HG03025 (cell line): ENCODE measurements around the gene KCTD13.

Experiments
- ATAC-seq: cut with Tn5 transposase; IDR thresholded peaks from one replicate; pipeline ENCODE4 v1.9.1; 2021; ENCODE audit warnings: mild to moderate bottlenecking, moderate library complexity; ENCODE audit not compliant: unreplicated experiment, low FRiP score

The KCTD13 gene

DNA sequence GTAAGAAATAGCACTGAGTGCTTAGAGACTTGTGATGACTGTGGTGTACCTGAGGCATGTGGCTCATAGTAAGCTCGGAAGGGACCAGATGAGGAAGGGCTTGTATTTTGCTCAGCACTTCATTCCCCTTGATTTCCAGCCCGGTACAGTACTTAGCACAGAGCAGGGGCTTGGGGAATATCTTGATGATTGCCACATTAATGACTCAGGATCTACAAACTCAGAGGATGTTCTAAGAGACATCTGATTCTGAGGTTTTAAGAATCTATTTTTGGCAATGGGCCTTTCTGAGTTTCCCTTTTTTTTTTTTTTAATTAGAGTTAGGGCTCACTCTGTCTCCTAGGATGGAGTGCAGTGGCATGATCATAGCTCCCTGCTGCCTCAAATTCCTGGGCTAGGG, 16.6 kb downstream of the KCTD13 start:
- ATAC-seq: no peak

DNA sequence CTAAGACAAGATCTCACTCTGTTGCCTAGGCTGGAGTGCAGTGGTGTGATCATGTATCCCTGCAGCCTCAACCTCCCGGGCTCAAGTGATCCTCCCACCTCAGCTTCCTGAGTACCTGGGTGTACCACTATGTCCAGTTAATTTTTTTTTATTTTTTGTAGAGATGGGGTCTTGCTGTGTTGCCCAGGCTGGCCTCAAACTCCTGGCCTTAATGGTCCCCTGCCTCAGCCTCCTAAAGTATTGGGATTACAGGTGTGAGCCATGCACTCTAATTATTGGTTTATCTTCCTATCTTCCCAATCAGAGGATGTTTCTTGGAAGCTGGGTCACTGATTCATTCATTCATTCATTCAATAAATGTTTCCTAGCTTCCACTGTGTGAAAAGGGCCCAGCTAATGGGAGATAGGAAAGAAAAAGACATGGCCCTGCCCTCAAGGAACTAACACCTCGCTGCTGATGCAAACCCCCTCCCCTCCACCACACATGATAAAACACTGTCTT, 17.3 kb downstream of the KCTD13 start:
- ATAC-seq: no peak

DNA sequence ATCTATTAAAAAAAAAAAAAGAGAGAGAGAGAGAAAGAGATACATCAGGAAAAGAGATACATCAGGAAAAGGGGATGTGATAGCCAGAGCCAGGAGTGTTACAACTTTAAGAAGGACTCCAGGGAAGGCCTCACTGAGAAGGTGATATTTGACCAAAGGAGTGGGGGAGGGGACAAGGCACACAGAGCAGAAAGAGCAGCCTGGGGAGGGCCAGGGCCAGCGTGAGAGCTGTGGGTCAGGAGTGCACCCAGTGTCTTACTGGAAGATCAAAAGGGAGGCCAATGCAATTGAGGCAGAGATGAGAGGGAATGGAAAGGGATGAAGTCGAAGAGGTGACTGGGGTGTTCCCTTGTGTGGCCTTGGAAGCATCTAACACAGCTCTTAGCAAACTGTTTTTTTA, 18.1 kb downstream of the KCTD13 start:
- no peak for ATAC-seq

DNA sequence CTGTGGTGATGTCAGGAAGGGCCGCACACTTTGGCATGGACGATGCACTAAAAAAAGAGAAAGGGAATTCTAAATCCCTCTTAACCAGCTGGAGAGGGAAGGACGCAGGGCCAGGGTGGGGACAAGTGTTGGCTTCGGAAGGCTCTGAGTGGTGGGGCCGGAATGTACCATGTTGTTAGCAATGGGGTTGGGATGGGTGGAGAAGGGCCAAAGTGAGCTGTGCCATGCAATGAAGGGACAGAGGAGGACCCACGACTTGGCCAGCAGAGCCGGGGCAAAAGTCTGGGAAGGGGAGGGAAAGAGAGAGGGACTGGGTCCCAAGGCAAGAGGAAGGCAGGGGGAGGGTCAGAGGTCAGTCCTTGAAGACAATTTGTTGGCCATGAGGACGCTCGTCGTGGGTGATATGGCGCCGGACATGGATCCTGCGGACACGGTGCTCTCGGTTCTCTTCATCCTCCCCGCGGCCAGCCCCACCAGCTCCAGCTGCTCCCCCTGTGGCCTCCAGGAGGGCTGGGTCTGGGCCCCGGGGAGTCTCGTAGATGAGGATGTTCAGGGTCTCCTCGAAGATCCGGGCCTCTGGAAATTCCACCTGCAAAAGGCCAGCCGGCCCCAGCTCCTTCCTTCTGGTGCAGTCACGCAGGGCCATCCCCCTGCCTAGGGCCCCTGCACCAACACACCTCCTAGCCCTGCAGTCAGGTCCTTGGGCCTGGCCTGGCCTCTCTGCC, 19.3 kb downstream of the KCTD13 start:
- ATAC-seq: no peak

DNA sequence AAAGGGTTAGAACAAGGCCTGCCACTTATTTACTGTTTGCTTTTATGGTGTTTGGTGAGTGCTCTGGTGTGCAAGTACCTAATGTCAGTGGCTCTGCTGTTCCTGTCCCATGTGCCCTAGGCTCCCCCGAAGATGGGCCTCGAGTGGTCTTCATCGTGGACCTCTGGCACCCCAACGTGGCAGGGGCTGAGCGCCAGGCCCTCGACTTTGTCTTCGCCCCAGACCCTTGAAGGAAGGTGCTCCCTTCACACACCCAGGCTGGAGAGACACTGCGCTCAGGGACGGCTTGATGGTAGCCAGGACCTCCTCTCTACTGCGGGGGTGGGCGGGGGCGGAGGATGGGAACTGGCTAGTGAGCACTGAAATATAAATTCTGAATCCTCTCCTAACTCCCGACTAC, 20.4 kb downstream of the KCTD13 start:
- no peak for ATAC-seq

DNA sequence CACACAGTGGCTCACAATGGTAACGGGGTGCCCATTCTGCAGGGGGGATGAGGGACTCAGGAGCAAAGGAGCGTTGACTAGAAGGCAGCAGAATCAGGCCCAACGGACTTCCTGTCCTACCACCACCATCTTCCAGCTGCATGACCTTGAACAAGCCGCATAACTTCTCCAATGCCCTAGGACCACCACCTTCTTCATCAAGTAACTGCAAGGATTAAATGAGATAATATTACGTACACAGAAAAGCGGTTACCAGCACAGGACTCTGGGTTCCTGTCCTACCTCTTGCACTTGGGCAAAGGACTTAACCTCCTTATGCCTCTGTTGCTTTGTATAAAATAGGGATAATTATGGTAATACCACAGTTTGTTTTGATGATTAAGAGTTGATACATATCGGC, 21.1 kb downstream of the KCTD13 start:
- ATAC-seq: no peak

DNA sequence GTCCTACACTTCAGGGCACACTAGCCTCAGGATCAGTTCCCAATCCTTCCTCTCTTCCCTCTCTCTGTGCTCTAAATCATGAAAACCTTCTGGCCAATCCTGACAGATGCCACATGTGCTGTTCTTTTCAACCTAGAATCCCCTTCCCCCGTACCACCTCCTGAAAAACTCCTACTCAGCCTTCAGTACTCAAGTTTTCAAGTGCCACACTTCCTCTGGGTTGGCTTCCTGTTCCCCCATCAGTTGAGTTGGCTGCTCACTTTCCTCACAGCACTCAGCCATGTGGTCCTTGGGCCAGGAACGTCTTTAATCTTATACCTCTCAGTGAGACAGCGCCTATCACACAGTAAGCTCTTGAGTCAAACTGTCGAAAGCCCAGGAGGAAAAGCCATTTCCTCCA, 22.4 kb downstream of the KCTD13 start:
- no peak for ATAC-seq

DNA sequence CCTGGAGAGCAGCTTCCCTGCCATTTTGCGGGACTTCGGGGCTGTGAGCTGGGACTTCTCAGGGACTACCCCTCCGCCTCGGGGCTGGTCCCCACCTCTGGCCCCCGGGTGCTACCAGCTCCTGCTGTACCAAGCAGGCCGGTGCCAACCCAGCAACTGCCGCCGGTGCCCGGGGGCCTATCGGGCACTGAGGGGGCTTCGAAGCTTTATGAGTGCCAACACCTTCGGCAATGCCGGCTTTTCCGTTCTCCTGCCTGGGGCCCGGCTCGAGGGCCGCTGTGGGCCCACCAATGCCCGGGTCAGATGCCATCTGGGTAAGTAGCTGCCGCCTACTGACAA, 24.4 kb downstream of the KCTD13 start:
- no peak for ATAC-seq

DNA sequence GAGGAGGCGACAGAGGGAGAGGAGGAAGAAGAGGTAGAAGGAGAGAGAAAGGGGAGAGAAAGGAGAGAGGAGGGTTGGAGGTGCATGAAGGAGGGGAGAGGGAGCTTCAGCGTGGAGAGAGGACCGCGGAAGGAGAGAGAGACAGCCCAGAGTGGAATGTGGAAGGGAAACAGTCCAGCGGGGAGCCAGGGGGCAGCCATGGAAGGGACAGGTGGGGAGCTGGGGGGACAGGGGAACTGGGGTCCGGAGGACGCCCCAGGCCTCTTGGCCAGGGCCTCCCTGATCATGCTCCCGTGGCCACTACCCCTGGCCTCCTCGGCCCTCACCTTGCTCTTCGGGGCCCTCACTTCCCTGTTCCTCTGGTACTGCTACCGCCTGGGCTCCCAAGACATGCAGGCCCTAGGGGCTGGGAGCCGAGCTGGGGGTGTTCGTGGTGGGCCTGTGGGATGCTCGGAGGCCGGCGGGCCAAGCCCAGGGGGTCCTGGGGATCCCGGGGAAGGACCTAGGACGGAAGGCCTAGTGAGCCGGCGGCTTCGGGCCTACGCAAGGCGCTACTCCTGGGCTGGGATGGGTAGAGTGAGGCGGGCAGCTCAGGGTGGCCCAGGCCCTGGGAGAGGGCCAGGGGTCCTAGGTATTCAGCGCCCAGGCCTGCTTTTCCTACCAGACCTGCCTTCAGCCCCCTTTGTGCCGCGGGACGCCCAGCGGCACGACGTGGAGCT, 25.0 kb downstream of the KCTD13 start:
- no peak for ATAC-seq

DNA sequence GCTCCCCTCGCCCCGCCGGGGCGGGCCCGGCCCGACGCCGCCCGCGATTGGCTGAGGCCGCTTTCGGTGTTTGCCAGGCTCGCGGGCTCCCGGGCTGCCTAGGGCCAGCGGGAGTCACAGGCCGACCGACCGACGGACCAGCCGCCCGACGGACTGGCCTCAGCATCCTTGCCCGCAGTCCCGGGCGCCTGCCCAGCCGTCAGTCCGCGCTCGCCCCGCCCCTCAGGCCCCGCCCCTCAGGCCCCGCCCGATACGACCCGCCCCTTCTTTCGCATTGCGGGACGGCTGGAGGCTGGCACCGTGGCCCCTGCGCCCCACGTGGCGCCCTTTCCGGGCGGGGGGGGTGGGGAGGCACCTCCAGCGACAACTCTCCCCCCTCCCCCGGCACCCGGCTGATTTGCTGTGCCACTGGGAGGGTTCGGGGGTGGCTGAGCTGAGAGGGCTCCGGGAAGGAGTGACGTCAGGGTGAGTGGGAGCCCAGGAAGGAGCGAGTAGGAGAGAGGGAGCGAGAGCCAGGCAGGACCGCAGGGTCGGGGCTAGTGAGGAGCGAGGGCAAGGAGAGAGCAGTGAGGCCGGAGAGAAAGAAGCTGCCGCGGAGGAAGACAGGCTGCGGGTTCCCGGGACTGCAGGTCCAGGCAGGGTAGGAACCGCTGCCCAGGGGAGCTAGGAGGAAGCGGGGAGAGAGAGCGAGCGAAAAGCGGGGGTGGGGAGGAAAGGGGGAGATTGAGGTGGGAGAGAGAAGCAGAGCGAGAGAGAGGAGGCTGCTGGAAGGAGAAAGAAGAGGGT, 25.7 kb downstream of the KCTD13 start, which contains the start of gene ASPHD1:
TSS of gene ASPHD1 (plus strand) at position 387 of the 786 bp plus-strand sequence. CDS start 484 bp downstream, outside the sequence.
- peak; percentile 50 for ATAC-seq

DNA sequence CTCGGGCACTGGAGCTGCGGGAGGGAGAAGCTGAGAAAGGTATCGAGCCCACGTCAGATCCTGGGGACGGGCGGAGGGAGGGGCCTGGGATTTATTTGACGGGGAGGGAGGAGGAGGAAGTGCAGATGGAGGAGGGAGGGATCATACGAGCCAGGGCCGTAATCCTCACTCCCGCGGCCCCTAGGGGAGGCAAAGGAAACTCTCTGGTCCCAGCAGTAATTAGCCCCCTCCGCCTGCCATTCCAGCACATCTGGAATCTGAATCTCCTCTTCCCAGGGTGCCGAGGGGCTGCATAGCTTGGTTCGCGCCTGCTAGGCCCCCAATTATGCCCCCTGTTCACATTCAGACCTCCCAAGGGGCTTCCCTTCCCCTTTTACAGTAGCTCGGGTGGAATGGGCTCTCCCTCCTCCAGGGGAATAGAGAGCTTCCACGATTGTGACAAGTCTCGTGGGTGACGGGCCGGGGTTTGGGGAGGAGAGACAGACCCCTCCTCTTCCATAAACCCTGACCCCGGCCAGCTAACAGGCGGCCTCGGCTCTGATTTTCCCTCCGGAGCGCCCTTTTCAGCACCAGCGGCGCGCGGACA, 26.4 kb downstream of the KCTD13 start, which contains the start of gene SEZ6L2:
TSS of gene SEZ6L2 (minus strand) at position 35 of the 586 bp plus-strand sequence. CDS start 531 bp downstream, outside the sequence.
- no peak for ATAC-seq

DNA sequence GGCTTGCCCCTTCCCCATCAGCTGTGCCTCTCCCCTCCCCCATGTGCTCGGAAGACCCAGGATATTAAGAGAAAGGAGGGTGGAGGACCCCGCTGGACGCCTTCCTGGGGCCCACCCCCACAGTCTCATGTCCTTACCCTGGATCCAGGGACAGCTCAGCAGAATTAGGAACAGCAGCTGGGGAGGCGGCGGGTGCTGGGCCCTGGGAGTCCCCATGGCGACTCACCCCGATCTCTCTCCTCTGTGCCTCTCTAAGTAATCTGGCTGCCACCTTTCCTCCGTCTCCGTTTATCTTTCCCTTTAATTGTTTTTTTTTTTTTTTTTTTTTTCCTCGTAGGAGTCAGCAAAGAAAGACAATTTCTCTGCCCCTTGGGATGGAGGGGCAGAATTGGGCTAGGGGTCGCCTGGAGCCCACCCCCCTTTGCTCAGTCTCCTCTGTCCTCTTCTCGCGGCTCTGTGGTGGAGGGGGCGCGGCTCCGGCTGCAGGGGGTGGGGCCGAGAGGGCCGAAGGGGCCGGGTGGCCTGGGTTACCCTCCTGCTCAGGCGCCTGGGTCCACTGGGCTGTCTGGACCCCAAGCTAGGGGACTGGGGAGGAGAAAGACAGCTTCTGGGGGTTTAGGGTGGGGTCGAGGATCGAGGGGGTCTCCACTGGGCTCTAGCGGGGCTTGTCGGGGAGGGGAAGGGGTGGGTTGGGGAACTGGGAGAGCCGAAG, 27.1 kb downstream of the KCTD13 start:
- no peak for ATAC-seq

DNA sequence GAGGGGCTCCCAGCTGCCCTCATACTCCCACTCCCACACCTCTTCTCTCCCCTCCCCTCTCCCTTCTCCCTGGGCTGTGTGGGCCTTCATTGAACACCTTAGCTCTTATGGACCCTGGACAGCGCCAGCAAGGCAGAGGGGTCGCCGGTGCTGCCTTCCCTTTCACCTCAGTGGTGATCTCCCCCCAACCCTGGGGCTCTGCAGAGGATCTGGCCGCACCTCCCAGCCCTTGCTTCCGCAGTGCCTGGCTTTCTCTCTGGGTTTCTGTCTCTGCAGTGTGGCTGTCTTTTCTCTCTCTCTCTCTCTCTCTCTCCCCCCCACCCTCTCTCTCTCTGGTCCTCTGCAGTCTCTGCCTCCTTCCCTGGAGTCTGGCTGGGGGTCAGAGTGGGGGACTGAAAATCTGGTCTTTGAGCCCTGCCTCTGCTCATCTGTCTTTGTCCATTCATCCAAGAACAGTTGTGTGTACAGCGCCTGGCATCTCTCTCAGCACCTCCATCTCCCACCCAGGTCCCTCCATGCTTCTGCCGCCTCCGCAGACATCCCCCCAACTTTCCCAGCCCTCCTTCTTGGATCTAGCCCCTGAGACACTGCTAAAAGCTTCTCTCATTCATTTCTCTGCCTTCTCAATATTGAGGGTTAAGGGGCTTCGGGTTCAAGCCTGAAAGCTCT, 27.8 kb downstream of the KCTD13 start:
- no peak for ATAC-seq

DNA sequence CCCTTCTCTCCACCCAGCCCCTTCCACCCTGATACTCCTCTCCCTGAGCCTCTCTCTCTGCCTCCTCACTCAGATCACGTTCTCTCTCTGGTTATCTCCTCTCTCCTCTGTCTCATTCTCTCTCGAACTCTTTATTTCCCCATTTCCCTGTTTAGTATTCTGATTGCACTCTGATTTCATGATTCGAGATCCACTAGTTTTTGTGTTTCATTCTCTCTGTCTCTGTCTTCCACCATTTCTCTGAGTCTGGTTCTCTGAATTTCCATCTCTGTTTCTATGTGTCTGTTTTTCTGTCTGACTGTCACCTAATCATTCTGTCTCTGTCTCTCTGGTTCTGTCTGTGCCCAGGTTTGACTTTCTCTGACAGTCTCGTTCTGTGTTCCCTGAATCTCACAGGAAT, 28.7 kb downstream of the KCTD13 start:
- ATAC-seq: no peak

DNA sequence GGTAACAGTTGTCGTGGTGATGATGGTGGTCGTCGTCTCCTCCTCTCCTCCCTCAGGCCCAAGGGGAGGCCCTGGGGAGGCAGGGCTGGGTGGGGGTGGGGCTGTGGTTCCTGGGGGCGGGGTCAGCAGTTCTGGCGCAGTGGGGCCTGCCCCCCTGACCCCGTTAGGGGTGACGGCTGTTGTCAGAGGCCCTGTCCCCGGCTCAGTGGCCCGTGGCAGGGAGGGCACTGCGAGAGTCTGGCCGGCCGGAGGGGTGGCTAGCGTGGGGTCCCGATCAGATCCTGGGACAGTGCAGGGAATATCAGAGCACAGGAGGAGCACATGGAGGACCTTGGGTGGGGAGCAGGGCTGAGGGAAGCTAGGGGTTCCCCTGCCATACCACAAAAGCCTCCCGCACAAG, 29.2 kb downstream of the KCTD13 start:
- ATAC-seq: no peak

DNA sequence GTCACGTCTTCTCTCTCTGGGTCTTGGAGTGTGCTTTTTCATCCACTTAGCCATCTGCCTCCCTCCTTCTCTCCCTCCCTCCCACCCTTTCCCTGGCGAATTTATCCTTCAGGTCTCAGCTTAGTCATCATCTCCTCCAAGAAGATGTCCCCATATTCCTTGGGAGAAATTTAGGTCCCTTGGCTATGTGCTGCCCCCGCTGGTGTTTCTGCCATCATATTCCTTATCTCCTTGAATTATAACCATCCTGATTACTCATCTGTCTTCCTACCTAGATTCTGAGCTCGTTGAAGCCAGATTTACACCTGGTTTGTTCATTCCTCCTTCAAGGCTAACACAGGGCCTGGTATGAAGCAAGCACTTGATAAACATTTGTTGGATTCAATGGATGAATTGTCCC, 31.7 kb downstream of the KCTD13 start:
- ATAC-seq: no peak

DNA sequence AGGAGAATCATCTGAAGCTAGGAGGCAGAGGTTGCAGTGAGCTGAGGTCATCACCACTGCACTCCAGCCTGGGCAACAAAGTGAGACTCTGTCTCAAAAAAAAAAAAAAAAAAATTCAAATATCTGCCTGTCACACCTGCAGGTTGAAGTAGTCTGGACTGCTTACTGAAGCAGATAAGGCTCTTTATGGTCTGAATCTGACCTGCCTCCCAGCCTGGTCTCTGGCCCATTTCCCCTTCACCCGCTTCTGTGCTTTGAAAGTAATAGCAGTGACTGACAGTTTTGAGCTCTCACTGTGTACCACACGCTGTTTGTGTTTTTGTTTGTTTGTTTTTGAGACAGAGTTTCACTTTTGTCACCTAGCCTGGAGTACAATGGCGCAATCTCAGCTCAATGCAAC, 32.5 kb downstream of the KCTD13 start:
- no peak for ATAC-seq

DNA sequence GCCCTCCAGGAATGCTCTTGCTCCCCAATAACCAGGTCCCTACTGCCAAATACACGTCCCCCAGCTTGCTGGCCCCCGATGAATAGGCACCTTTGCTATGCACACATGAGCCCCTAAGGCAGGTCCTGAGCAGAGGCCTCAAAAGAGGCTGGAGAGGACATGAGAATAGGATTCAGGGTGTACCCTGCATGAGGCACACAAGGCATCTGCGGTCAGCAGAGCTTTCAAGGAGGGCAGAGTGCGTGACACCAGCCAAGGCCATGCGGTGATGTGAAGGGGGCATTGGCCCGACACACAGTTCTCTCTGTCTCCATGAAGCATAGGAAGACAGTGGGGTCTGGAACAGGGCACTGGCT, 33.6 kb downstream of the KCTD13 start:
- ATAC-seq: no peak

DNA sequence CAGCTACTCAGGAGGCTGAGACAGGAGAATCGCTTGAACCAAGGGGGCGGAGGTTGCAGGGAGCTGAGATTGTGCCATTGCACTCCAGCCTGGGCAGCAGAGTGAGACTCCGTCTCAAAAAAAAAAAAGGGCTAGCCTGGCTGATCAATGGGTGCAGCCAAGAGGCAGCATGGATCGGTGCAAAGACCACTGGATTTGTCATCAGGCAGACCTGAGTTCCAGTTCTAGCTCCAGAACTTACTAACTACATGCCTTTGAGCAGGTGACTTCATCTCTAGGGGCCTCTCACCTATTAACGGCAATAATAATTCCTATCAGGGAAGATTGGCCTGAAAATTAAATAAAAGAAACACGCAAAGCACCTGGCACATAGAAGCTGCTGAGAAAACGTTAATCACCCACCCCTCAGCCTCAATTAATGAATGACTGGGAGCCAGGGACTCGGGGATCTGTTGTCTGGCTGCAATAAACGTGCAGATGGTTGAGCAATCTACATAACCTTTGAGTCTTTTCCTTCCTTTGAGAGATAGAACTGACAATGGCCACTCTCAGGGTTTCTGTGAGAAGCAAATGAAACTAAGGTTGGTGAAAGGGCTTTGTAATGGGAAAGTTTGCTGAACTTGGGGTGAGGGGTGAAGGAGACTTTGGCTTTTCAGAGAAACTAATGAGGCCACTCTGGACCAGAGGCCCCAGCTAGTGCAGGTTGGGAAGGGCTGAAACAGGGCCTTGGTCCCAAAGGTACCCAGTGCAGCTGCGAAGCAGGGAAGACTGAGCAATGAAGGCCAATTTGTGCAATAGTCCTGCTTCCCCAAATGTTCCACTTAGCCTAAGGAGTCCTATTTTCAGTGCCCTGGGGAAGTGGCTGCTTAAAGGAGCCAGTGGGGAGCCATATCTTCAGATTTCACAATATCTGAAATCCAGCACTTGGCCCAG, 34.2 kb downstream of the KCTD13 start:
- ATAC-seq: no peak
